GM18502 (cell line): ENCODE data around the gene PTPRN2.

Experiments used
- ATAC-seq: cut with Tn5 transposase; IDR thresholded peaks from one replicate; pipeline ENCODE4 v1.9.1; 2021; ENCODE audit warnings: mild to moderate bottlenecking; ENCODE audit not compliant: unreplicated experiment, poor library complexity

The PTPRN2 gene

DNA sequence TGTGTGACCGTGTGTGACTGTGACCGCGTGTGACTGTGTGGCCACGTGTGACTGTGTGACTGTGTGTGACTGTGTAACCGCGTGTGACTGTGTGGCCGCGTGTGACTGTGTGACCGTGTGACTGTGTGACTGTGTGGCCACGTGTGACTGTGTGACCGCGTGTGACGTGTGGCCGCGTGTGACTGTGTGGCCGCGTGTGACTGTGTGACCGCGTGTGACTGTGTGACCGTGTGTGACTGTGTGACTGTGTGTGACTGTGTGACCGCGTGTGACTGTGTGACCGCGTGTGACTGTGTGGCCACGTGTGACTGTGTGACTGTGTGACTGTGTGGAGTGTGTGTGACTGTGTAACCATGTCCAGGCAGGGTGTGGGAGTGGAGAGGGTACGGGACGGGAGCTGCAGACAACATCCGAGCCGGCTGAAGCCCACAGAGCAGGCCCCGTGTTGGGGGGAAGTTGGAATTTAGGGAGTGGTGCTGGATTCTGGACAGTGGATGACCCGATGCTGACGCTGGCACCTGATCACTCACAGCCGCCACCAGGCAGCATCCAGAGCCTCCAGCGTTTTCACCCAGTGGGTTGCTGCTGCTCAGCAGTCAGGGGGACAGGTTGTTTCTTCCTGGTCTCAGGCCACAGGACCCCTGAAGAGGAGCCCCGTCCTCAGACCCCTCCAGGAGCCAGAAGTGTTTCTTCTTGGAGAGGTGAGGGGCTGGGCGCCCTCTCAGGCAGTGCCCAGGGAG is 747.3 kb downstream of the PTPRN2 start:
- no peak for ATAC-seq

DNA sequence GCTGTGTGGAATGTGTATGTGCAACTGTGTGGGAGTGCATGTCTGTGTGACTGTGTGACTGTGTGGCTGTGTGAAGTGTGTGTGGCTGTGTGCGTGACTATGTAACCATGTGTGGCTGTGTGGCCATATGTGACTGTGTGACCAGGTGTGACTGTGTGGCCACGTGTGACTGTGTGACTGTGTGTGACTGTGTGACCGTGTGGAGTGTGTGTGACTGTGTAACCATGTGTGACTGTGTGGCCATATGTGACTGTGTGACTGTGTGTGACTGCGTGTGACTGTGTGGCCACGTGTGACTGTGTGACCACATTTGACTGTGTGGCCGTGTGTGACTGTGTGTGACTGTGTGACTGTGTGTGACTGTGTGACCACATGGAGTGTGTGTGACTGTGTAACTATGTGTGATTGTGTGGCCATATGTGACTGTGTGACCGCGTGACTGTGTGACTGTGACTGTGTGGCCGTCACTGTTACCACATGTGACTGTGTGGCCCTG is 747.9 kb downstream of the PTPRN2 start:
- ATAC-seq, result no peak

DNA sequence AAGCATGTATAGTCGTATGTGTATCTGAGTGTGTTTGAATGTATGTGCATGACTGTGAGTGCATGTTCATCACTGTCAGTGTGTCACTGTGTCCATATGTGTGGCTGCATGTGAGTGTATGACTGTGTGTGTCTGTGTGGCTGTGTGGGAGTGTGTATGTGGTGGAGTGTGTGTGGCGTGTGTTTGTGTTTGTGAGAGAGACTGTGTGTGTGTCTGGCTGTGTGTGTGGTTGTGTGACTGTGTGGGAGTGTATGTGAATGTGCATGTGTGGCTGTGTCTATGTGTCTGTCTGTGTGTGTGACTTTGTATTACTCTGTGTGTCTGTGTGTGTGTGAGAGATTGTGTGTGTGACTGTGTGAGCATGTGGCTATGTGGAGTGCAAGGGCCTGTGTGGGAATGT is 748.4 kb downstream of the PTPRN2 start:
- ATAC-seq, result no peak

DNA sequence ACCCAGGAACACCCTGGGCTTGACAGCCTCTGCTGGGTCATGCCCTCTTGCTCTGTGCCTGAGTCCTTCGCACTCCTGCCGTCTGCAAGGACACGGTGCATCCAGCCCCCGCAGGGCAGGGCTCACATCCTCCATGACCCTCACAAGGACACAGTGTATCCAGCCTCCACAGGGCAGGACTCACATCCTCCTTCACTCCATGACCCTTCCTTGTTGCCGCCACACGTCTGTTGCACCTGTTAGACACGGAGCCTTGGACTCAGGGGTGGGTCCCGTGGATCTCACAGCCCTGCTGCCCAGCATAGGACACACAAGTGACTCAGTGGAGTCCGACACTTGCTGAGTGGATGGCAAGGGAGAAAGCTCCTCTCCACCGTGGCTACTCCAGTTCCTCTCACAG is 750.1 kb downstream of the PTPRN2 start:
- ATAC-seq, result no peak

DNA sequence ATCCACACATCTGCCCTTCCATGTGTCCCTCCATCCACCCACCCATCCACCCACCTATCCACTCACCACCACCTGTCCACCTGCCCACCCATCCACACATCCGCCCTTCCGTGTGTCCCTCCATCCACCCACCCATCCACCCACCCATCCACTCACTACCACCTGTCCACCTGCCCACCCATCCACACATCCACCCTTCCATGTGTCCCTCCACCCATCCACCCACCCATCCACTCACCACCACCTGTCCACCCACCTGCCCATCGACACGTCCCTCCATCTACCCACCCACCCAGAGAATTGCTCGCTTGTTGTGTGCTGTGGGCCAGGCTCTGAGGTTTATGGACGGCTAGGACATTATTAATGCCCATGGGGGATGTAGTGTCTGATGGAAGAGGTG is 750.6 kb downstream of the PTPRN2 start:
- no peak for ATAC-seq

DNA sequence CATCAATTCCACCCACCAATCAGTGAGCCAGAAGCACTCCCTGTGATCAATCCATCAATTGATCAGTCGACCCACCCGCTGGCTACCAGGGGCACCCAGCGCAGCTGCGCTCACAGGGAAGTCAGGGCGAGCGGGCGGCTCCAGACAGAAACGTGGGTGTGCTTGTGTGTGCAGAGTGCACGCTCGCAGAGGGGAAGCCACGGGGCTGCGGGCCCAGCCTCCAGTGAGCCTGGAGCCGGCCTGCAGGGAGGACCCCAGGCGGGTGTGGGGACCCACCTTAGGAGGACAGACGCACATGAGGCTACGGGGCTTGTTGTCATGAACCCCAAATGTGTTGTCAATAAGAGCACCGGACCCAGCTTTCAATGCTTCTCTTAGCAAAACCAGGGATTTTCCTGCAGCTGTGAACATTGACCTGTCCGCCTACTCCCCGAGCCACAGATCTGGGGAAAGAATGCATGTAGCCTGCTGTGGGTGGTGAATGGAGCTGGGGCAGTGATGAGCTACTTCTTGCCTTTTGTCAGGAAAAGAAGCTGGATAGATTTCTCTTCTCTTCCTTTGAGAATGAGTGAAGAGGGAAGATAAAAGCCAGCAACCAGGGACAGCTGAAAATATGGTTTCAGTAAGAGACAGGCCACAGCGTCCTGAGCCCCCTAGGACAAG is 753.0 kb downstream of the PTPRN2 start:
- no peak for ATAC-seq

DNA sequence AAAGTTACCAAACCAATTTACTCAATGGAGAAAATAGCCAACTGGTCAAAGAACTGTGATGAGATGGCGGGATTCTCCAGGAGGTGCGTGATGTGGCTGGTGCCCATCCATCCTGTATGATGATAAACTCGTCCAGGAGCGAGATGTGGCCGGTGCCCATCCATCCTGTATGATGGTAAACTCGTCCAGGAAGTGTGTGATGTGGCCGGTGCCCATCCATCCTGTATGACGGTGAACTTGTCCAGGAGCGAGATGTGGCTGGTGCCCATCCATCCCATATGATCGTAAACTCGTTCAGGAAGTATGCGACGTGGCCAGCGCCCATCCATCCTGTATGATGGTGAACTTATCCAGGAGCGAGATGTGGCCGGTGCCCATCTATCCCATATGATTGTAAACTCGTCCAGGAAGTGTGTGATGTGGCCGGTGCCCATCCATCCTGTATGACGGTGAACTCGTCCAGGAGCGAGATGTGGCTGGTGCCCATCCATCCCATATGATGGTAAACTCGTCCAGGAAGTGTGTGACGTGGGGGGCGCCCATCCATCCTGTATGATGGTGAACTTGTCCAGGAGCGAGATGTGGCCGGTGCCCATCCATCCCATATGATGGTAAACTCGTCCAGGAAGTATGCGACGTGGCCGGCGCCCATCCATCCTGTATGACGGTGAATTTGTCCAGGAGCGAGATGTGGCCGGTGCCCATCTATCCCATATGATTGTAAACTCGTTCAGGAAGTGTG is 754.6 kb downstream of the PTPRN2 start:
- ATAC-seq, result no peak

DNA sequence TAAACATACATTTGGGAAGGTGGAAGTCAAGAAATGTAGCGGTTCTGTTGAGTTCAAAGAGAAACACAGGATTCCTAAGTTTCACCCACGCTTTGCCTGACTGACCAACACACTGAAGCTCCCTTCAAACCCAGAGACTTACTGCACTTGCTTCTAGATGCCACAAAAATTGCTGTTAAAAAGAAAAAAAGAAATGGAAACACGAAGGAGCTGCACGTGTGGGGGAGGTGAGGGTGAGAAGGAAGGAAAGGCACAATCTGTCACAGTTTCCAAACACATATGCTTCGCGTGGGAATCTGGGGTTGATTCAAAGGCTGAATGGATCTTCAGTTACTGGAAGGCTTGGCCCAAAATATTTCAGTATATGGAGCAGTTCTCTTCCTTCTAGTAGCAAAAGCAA is 755.2 kb downstream of the PTPRN2 start:
- no peak for ATAC-seq

DNA sequence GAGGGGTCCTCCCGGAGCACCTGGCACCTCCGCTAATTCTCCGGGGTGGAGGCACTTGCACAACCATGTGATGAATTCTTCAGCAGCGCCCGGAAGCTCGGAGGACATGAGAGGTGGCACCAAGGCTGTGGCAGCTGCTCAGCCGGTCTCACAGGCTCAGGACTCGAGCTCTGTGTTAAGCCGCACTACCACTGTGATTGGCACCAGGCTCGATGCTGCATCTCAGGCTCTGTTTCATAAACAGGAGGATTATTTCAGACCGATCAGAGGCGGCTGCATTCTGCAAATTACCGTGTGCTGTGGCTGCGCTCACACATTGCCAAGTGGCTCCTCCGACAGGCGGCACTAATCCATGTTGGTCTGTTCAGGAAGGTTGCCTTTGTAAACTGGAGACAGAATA is 755.6 kb downstream of the PTPRN2 start:
- ATAC-seq, result no peak

DNA sequence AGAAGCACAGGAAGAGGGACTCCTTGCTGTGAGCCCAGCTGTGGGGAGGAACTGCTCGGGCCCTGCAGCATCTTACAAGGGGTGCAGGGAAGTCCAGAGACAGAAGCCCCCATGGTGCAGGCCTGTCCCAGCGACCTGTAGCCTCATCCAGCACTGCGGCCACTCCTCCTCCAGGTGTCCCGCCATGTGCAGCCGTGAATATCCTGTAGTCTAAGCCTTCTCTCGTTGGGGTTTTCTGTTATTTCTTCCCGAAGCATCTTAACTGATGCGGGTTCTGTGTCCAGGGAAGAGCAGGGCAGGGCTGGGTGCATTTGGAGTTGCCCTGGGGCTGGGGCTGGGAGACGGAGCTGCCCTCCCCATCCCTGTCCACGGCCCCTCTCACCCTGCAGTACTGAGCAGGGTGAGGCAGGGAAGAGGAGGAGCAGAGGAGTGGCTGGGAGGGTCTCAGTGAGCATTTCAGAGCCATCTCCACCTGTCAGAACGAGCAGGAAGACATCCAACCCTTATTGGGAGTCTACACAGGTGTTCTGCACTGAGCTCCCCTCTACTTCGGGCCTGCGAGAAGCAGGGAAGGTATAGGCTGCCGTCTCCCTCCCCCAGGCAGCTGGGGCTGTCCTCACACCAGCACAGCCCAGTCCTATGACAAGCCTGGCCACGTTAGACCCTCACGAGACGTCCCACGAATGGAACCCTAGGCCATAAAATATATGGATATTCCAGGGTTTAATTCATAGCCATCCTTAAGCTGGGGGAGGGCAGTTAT is 756.3 kb downstream of the PTPRN2 start:
- no peak for ATAC-seq

DNA sequence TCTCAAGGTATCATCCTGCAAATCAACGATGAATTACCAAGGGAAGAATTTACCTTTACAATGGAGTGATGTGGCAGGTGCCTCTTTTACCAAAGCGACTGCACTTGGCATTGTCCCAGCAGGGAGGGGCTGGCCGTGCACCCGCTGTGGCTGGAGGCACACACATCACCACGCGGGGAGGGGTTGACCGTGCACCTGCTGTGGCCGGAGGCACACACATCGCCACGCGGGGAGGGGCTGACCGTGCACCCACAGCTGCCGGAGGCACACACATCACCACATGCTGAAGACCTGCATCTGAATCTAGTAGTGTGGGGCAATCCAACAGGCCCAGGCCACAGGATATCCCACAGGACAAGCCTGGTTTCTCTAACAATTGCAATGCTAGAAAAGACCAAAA is 757.3 kb downstream of the PTPRN2 start:
- no peak for ATAC-seq

DNA sequence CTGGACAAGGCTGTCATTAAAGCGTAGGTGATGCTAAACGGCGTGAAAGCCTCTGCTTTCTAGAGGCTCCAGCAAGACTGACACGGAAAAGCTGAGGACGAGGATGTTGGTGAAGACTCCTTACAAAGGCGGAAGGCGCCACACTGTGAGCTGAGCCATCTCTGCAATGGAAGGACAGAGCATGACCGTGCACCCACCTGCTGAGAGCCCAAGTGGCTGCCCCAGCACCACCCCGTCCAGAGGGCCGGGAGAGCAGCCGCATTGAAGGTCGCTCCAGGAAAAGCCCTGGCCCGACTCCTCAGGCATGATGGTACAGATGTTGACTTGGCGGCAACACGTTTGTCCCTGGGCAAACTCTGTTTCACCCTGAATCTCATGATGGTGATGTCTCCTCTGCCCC is 758.1 kb downstream of the PTPRN2 start:
- ATAC-seq, result no peak

DNA sequence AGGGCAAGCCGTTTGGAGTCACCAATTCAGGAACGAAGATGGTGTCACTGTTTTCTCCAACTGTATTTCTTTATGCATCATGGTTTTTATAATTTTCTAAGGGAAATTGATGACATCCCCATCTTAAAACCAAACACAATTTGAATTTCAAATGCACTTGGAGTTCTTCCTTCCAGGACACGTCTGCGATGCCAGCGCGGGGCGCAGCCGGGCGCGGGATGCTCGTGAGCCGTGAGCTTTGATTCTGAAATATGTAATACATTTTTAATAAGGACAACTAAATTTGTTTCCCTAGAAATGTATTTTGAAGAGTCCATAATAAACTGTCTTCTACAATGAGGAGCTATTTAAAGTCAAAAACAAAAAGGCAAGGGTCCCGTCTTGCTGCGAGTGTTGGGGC is 758.7 kb downstream of the PTPRN2 start:
- ATAC-seq, result no peak

DNA sequence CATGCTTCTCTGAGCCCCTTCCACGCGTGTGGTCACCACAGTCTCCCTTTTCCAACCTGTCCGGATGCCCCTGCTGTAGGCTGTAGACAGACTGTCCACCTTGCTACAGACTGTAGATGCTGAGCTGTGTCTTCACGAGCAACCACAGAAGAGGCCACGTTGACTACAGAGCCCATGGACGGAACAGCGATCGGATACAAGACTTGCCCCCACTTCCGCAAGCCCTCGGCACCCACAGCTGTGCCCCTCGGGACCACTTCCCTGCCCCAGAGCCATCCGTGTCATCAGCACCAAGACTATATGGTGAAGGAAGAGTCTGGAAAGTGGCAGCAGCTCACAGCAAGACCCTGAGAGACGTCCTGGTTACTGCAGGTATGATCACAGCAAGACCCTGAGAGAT is 759.4 kb downstream of the PTPRN2 start:
- ATAC-seq, result no peak

DNA sequence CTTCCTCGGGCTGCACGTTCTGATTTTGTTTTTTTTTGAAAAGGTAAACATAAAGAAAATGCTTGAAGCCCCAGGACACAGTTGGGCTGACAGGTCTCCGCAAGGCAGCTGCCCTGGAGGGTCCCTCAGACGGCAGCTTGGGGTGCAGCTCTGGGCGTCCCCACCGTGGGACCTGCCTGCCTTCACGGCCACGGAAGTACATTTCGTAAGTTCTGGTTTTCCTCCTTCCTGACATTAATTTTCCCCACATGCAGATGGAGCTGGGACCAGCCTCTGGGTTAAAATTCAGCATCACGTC is 759.8 kb downstream of the PTPRN2 start:
- ATAC-seq, result no peak

DNA sequence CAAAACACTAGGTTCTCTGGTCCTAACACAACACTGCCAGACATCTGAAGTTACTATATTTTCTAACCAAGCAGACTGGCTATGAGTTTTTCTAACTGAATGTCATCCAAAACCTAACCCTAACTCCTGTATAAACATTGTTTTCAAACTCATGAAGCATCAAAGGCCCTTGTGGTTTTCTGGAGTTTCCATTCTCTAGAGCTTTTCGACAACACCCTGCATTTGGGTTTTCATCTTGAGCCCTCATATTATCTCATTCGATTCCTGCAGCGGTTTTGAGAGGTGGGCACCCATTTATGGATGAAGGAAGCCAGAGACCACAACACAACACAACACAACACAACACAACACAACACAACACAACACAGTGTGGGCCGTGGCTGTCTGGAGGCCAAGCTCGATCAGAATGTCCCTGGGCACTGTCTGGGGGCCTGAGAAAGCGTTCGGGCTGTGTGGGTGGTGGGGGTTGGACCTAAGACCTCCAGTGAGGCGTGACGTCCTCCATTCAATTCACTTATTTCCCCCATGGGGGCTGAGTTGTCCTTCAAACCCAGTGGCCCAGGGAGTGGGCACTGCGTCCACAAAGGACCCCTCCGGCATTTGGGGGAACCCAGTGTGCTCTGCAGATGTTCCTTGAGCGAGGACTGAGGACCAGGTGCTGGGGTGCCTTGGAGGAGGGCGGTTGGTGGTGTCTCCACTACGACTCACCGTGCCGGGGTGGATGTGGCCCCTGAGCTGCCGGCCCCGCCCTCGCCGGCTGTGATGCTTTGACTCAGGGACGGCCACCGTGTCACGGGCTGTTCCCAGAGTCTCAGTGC is 760.4 kb downstream of the PTPRN2 start:
- ATAC-seq, result no peak

DNA sequence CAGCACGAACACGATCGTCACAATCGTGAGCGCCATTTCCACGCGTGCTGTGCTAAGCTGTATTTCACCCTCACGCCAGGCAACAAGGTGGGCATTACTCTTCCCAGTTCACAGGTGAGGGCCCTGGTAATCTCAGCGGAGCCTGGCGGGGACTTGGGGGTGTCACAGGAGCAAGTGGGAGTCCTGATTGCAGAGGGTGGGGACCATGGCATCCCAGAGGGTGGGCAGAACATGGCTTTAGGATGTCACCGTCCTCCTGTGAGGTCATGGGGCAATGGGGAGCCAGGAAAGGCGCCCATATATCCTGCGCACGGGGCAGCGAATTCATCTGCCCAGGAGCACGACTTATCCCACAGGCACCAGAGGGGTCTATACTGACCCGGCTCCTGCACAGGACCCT is 761.1 kb downstream of the PTPRN2 start:
- ATAC-seq, result no peak

DNA sequence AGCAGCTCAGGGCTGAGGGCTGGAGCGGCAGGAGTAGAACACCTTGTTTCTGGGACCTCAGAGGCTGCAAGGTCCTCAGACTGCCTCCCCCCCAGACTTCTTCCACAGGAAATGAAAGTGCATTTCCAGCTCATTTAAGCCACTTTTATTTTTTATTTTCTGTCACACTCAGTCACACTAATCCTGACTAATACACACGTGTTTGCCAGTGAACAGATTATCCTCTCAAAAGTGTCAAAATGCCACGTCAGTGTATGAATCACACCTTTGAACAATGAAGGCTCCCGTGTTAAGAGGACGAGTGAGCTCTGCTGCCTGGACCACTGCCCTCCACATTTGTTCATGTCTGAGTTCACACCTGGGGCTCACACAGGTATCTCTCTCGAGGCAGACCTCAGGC is 762.3 kb downstream of the PTPRN2 start:
- no peak for ATAC-seq

DNA sequence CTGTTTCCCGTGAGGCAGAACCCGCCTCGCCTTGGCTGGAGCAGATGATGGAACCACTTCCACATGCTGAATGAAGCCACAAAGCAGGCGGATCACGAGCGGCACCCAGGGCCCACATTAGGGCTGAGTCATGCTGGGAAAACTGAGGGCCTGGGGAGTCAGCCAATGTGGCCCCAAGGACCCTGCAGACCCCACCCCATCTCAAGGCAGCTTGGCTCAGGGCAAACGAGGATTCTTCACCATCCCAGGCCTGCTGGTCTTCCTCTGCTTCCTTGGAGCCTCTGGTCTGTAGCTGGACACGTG is 762.9 kb downstream of the PTPRN2 start:
- ATAC-seq, result no peak
